ENCODE data around the gene YIF1B. TPM values are rescaled to one million over a fixed set of nuclear protein-coding genes. Genes with fewer than 3 reads are reported as not detected.

Gene YIF1B
- polyA plus RNA-seq, 1 donor (not counting 4 experiments of a cell fraction or from before 2014, with no cell fraction given) = 38.1 TPM

DNA sequence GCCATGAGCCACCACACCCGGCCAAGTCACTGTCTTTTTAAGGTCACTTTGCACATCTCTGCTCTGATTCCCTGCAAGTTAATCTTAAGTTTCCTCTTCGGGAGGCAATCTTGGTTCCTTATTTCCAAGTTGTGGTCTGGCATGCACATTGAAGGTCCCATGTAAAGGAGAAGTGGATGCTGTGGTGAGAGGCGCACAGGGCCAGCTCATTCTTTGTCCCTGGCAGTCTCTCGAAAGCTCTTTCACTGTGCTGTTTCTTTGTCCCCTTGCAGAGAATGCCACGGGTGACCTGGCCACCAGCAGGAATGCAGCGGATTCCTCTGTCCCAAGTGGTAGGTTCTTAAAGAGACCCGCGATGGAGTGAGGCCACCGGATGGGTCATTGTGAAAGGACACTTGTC lies 28.1 kb downstream of the YIF1B start:
- peaks cover 57 to 75% of the 10 kb centered on the region in 2 experiments for H3K36me3 ChIP-seq (ENCODE audit: control insufficient read depth in 2 of 2, extremely low read depth in 1 of 2, insufficient read depth in 2 of 2, low read length in 2 of 2)
- peaks cover 19% of the 10 kb centered on the region for H4K20me1 ChIP-seq (ENCODE audit: control insufficient read depth, extremely low read depth, insufficient read depth, low read length)
- no peak overlapping the region for H3K4me2 ChIP-seq (ENCODE audit: control insufficient read depth, extremely low read depth, insufficient read depth, low read depth, low read length)
- dilution Hi-C loops (cut with MboI; ENCODE audit: extremely low pct_ligation_motif_present, low sequenced_read_pairs) = no loop called here
- no peak for TF ChIP-seq EZH2 (IDR thresholded peaks at IDR 0.05; ENCODE audit: low read length)
- TF ChIP-seq, protein P1, sequence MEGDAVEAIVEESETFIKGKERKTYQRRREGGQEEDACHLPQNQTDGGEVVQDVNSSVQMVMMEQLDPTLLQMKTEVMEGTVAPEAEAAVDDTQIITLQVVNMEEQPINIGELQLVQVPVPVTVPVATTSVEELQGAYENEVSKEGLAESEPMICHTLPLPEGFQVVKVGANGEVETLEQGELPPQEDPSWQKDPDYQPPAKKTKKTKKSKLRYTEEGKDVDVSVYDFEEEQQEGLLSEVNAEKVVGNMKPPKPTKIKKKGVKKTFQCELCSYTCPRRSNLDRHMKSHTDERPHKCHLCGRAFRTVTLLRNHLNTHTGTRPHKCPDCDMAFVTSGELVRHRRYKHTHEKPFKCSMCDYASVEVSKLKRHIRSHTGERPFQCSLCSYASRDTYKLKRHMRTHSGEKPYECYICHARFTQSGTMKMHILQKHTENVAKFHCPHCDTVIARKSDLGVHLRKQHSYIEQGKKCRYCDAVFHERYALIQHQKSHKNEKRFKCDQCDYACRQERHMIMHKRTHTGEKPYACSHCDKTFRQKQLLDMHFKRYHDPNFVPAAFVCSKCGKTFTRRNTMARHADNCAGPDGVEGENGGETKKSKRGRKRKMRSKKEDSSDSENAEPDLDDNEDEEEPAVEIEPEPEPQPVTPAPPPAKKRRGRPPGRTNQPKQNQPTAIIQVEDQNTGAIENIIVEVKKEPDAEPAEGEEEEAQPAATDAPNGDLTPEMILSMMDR (optimal IDR thresholded peaks at IDR 0.05 in 1 of 3, IDR thresholded peaks at IDR 0.05 in 1 of 3, conservative IDR thresholded peaks at IDR 0.05 in 1 of 3; ENCODE audit: extremely low read depth in 1 of 3, insufficient read depth in 2 of 3, low read length in 3 of 3) = no peak
- no peak for FAIRE-seq
- no peak for DNase-seq (ENCODE audit: low read depth, low spot score)
- H3K9me3 ChIP-seq (ENCODE audit: control insufficient read depth, low read depth, low read length) = no peaks in the 10 kb centered on the region
- no peak overlapping the region for H3K9ac ChIP-seq (ENCODE audit: control insufficient read depth, extremely low read depth, insufficient read depth, low read length)
- H3K27ac ChIP-seq (ENCODE audit: control insufficient read depth, insufficient read depth, low read length) = no peak overlapping the region
- H3K9me1 ChIP-seq (ENCODE audit: control insufficient read depth, extremely low read depth, insufficient read depth, low read length) = no peaks in the 10 kb centered on the region
- peaks cover 60% of the 10 kb centered on the region for H3K79me2 ChIP-seq (ENCODE audit: control insufficient read depth, insufficient read depth, low read length)
- no peak overlapping the region for H3K4me3 ChIP-seq (ENCODE audit: control insufficient read depth in 2 of 3, extremely low read depth in 1 of 3, insufficient read depth in 2 of 3, low read depth in 1 of 3, low read length in 3 of 3)
- no peak overlapping the region for H2AFZ ChIP-seq (ENCODE audit: control insufficient read depth, low read length)
- peaks cover 20% of the 10 kb centered on the region for H3K4me1 ChIP-seq (ENCODE audit: control insufficient read depth, extremely low read depth, insufficient read depth, low read length)
- no peaks in the 10 kb centered on the region for H3K27me3 ChIP-seq (ENCODE audit: control insufficient read depth, extremely low read depth, insufficient read depth, low read length)

DNA sequence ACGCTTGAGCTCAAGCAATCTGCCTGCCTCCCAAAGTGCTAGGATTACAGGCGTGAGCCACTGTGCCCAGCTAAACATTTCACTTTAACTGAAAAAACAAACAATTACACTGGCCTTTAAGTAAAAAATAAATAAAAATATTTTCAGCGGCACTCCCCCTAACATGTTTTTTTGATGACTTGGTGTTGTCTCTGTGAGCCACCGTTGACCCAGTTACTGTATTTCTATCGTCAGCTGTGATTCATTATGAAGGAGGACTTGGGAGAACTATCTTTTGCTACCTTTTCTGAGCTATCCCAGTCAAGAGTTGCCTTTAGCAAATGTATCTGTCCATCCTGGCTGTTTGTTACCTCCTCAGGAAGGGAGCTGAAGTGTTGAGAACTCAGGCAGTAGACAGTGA lies 30.2 kb downstream of the YIF1B start:
- Histone ChIP-seq H3K9ac (ENCODE audit: control insufficient read depth, extremely low read depth, insufficient read depth, low read length) (no peak overlapping the region), H3K4me1 (ENCODE audit: control insufficient read depth, extremely low read depth, insufficient read depth, low read length) (peaks cover 20% of the 10 kb centered on the region), H2AFZ (ENCODE audit: control insufficient read depth, low read length) (no peak overlapping the region), H3K27ac (ENCODE audit: control insufficient read depth, insufficient read depth, low read length) (no peak overlapping the region), H3K27me3 (ENCODE audit: control insufficient read depth, extremely low read depth, insufficient read depth, low read length) (no peaks in the 10 kb centered on the region), H3K4me3 (ENCODE audit: control insufficient read depth in 2 of 3, extremely low read depth in 1 of 3, insufficient read depth in 2 of 3, low read depth in 1 of 3, low read length in 3 of 3) (no peak overlapping the region), H3K36me3 (ENCODE audit: control insufficient read depth in 2 of 2, extremely low read depth in 1 of 2, insufficient read depth in 2 of 2, low read length in 2 of 2) (peaks cover 44 to 71% of the 10 kb centered on the region in 2 experiments), H3K9me1 (ENCODE audit: control insufficient read depth, extremely low read depth, insufficient read depth, low read length) (peaks cover 8% of the 10 kb centered on the region), H3K79me2 (ENCODE audit: control insufficient read depth, insufficient read depth, low read length) (peaks cover 69% of the 10 kb centered on the region), H3K4me2 (ENCODE audit: control insufficient read depth, extremely low read depth, insufficient read depth, low read depth, low read length) (no peak overlapping the region), H4K20me1 (ENCODE audit: control insufficient read depth, extremely low read depth, insufficient read depth, low read length) (peaks cover 31% of the 10 kb centered on the region), H3K9me3 (ENCODE audit: control insufficient read depth, low read depth, low read length) (no peaks in the 10 kb centered on the region)
- no peak for DNase-seq (ENCODE audit: low read depth, low spot score)
- dilution Hi-C loops (cut with MboI; ENCODE audit: extremely low pct_ligation_motif_present, low sequenced_read_pairs) = no loop called here
- TF ChIP-seq EZH2 (IDR thresholded peaks at IDR 0.05; ENCODE audit: low read length) = no peak
- TF ChIP-seq, protein P1 (optimal IDR thresholded peaks at IDR 0.05 in 1 of 3, IDR thresholded peaks at IDR 0.05 in 1 of 3, conservative IDR thresholded peaks at IDR 0.05 in 1 of 3; ENCODE audit: extremely low read depth in 1 of 3, insufficient read depth in 2 of 3, low read length in 3 of 3) = no peak
- no peak for FAIRE-seq
